ENCODE measurements around the gene GPATCH2.
"Not testable (repeated sequence)": the region's sequence is repeated elsewhere in the genome, so short reads cannot be mapped to it uniquely, and the experiment has no call there.

Gene GPATCH2

DNA sequence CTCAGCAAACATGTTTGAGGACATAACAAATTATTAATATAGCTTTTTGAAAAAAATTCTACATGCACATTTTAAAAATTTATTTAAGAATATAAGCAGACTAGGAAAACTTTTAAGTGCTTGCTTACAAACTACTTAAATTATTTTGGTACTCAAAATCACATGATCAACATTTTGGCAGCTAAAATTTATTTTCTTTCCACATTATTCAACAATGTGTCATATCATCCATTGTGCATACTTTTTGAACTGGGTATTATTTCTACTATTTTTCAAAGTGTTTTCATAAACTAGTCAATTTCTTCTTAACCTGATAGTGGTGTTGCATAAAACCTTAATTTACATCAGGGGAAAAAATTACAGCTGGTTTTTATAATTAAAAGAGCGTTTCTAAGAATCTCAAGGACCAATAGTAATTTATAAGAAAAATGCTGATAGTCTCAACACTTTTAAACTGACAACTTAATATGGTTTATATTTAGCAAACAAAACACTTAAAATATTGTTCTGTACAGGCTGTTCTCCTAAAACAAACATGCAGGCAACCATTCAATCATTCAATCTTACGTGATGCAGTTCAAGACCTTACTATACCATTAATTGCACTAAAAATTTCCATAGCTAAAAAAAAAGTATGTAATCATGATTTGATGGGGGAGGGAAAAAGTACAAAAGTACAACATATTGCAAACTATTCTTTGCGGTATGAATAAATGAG lies 105.0 kb downstream of the GPATCH2 start:
- Histone ChIP-seq H3K4me1 (ENCODE audit: insufficient read depth, low read length) (no peaks in the 10 kb centered on the region), H3K36me3 (ENCODE audit: insufficient read depth, low read length) (no peaks in the 10 kb centered on the region)

GRCh38 chr1:217524787-217525520 lies 105.9 kb downstream of the GPATCH2 start:
- H3K4me1 ChIP-seq (ENCODE audit: insufficient read depth, low read length) = no peaks in the 10 kb centered on the region
- H3K9ac ChIP-seq (ENCODE audit: low read depth, low read length) = no peak overlapping the region
- H3K36me3 ChIP-seq (ENCODE audit: insufficient read depth, low read length) = no peaks in the 10 kb centered on the region
- H3K9me3 ChIP-seq (ENCODE audit: control insufficient read depth, insufficient read depth, low read length) = peaks cover 6% of the 10 kb centered on the region

More for the DNA sequence above, 105.0 kb downstream of the GPATCH2 start:
- peaks cover 6% of the 10 kb centered on the region for H3K9me3 ChIP-seq (ENCODE audit: control insufficient read depth, insufficient read depth, low read length)
- H3K9ac ChIP-seq (ENCODE audit: low read depth, low read length) = no peak overlapping the region

DNA sequence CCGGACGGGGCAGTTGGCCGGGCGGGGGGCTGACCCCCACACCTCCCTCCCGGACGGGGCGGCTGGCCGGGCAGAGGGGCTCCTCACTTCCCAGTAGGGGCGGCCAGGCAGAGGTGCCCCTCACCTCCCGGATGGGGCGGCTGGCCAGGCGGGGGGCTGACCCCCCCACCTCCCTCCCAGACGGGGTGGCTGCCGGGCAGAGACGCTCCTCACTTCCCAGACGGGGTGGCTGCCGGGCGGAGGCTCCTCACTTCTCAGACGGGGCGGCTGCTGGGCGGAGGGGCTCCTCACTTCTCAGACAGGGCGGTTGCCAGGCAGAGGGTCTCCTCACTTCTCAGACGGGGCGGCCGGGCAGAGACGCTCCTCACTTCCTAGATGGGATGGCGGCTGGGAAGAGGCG lies 107.0 kb downstream of the GPATCH2 start:
- not testable (repeated sequence) for H3K9me3 ChIP-seq (ENCODE audit: control insufficient read depth, insufficient read depth, low read length); H3K4me1 ChIP-seq (ENCODE audit: insufficient read depth, low read length); H3K9ac ChIP-seq (ENCODE audit: low read depth, low read length); H3K36me3 ChIP-seq (ENCODE audit: insufficient read depth, low read length)

DNA sequence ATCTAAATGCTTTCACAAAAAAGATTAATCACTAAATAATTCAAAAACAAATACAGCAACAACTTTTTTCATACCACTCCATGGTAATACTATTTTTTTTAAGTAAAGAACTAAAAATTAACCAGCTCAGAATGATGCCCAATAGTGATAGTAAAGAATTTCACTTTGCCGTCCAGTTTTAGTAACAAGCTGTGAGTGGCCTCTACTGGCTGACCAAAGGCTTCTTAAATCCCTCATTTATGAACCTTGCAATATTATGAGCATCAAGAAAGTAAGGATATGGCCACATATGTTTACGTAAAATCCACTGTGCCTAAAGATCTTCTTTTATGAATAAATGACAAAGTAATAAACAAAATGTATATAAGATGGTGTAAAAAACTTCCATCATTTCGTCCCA lies 108.6 kb downstream of the GPATCH2 start:
- Histone ChIP-seq H3K9ac (ENCODE audit: low read depth, low read length) (no peak overlapping the region), H3K9me3 (ENCODE audit: control insufficient read depth, insufficient read depth, low read length) (peaks cover 2% of the 10 kb centered on the region), H3K4me1 (ENCODE audit: insufficient read depth, low read length) (no peaks in the 10 kb centered on the region), H3K36me3 (ENCODE audit: insufficient read depth, low read length) (no peaks in the 10 kb centered on the region)

DNA sequence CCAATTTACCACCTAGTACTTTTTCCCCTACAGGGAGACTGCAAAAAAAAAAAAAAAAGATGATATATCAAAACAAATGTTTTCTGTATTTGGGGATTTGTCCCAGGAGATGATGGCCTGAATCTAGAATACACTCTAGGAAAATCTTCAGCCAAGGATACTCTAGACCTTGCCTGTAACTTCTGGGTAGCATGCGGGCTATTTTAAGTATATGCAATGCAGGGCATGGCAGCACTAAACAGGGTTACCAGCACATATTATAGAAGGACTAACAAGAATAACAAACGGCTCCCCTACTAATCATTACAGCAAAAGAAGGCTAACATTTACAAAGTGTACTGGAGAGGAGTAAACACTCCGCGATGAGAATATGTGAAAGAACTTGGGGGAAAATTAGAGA lies 109.6 kb downstream of the GPATCH2 start:
- Histone ChIP-seq H3K9me3 (ENCODE audit: control insufficient read depth, insufficient read depth, low read length) (peaks cover 2% of the 10 kb centered on the region; the same call in 1 of the 2 replicates), H3K36me3 (ENCODE audit: insufficient read depth, low read length) (no peaks in the 10 kb centered on the region), H3K4me1 (ENCODE audit: insufficient read depth, low read length) (no peaks in the 10 kb centered on the region), H3K9ac (ENCODE audit: low read depth, low read length) (no peak overlapping the region)

- Histone ChIP-seq H3K9ac (ENCODE audit: low read depth, low read length) (no peak overlapping the region), H3K36me3 (ENCODE audit: insufficient read depth, low read length) (no peaks in the 10 kb centered on the region), H3K9me3 (ENCODE audit: control insufficient read depth, insufficient read depth, low read length) (no peaks in the 10 kb centered on the region), H3K4me1 (ENCODE audit: insufficient read depth, low read length) (no peaks in the 10 kb centered on the region)
These were observed 124.0 kb downstream of the GPATCH2 start for GRCh38 chr1:217506878-217507277.

DNA sequence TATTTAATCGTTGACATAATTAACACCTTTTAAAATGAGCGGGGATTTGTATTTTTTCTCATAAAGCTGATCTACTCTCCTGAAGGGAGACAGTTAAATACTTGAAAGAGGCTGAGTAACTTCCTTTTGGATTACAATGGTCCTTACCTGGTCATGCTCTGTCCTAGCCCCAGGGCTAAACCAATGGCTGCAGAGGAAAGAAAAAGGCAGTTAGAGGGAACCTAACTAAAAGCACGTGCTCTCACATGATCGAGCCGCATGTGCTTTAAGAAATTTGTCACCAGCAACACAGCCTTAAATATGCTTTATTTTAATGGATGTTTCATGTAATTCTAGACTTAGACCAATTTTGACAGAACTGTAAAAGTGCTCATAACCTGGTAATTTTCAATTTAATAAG lies 132.7 kb downstream of the GPATCH2 start:
- Histone ChIP-seq H3K9ac (ENCODE audit: low read depth, low read length) (no peak overlapping the region), H3K36me3 (ENCODE audit: insufficient read depth, low read length) (no peaks in the 10 kb centered on the region), H3K4me1 (ENCODE audit: insufficient read depth, low read length) (no peaks in the 10 kb centered on the region), H3K9me3 (ENCODE audit: control insufficient read depth, insufficient read depth, low read length) (no peaks in the 10 kb centered on the region)

- no peaks in the 10 kb centered on the region for H3K4me1 ChIP-seq (ENCODE audit: insufficient read depth, low read length)
- H3K9ac ChIP-seq (ENCODE audit: low read depth, low read length) = no peak overlapping the region
- H3K9me3 ChIP-seq (ENCODE audit: control insufficient read depth, insufficient read depth, low read length) = no peaks in the 10 kb centered on the region
- H3K36me3 ChIP-seq (ENCODE audit: insufficient read depth, low read length) = no peaks in the 10 kb centered on the region
These were observed 135.6 kb downstream of the GPATCH2 start for GRCh38 chr1:217495249-217495648.

DNA sequence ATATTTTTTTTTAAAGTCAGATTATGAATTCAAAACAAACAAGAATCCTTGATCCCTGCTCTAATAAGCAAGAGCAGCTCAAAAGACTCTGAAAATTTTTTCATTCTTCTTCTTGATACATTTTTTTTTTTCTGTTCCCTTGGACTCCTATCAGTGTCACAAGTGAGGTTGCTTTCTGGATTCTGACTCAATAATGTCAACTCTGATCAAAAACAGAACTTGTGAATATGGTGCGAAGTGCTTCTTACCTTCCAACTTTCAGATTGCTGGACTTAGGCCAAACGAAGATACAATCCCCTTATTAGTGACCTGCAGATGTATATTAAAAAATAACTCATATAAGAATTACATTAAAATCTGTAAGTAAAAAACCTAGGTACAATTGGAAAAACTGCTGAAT lies 136.1 kb downstream of the GPATCH2 start:
- no peak overlapping the region for H3K9ac ChIP-seq (ENCODE audit: low read depth, low read length)
- H3K36me3 ChIP-seq (ENCODE audit: insufficient read depth, low read length) = no peaks in the 10 kb centered on the region
- H3K4me1 ChIP-seq (ENCODE audit: insufficient read depth, low read length) = no peaks in the 10 kb centered on the region
- H3K9me3 ChIP-seq (ENCODE audit: control insufficient read depth, insufficient read depth, low read length) = no peaks in the 10 kb centered on the region

GRCh38 chr1:217493290-217493689 lies 137.6 kb downstream of the GPATCH2 start:
- Histone ChIP-seq H3K4me1 (ENCODE audit: insufficient read depth, low read length) (no peaks in the 10 kb centered on the region), H3K36me3 (ENCODE audit: insufficient read depth, low read length) (no peaks in the 10 kb centered on the region), H3K9ac (ENCODE audit: low read depth, low read length) (no peak overlapping the region), H3K9me3 (ENCODE audit: control insufficient read depth, insufficient read depth, low read length) (no peaks in the 10 kb centered on the region)

DNA sequence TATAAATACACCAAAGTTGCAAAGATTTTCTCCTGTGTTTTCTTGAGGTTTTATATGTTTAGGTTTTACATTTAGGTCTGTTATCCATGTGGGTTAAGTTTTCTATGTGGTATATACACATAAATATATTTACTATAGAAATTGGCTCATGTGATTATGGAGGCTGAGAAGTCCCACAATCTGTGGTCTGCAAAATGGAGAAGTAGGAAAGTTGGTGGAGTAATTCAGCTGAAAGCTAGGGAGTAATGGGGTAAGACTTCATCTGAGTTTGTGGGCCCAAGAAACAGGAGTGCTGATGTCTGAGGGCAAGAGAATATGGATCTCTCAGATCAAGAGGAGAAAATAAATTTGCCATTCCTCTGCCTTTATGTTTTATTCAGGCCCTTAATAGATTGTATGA lies 146.0 kb downstream of the GPATCH2 start:
- Histone ChIP-seq H3K36me3 (ENCODE audit: insufficient read depth, low read length) (no peaks in the 10 kb centered on the region), H3K9me3 (ENCODE audit: control insufficient read depth, insufficient read depth, low read length) (no peaks in the 10 kb centered on the region; the same call in 1 of the 2 replicates), H3K4me1 (ENCODE audit: insufficient read depth, low read length) (no peaks in the 10 kb centered on the region), H3K9ac (ENCODE audit: low read depth, low read length) (no peak overlapping the region)

DNA sequence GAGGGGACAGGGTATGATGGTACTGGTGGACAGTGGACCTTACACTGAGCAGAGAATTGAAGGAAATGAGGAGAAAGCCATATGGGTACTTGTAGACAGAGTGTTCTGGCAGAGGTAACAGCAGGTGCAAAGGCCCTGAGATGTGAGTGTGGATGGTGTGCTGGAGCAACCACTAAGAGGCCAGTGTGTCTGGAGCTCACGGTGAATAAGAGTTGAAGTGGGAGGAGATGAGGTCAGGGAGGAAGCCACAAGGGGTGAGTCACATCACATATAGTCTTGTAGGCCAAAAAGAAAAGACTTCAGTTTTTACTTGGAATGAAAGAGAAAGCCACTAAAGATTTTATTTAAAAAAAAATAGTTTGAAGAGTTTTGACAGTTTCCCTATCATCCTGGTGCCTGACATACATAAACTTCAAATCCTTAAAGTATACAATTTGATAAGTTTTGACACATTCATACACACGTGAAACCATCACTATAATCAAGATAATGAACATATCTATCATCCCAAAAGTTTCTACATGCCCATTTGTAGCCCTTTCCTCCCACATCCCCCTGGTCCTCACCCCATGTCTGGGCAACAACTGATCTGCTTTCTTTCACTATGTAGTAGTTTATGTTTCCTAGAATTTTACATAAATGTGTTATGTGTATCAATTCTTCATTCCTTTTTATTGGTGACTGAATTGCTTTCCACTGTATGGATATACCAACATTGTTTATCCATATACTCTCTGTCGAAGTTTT lies 148.4 kb downstream of the GPATCH2 start:
- H3K9ac ChIP-seq (ENCODE audit: low read depth, low read length) = no peak overlapping the region
- H3K36me3 ChIP-seq (ENCODE audit: insufficient read depth, low read length) = no peaks in the 10 kb centered on the region
- H3K4me1 ChIP-seq (ENCODE audit: insufficient read depth, low read length) = no peaks in the 10 kb centered on the region
- no peaks in the 10 kb centered on the region; the same call in 1 of the 2 replicates for H3K9me3 ChIP-seq (ENCODE audit: control insufficient read depth, insufficient read depth, low read length)

DNA sequence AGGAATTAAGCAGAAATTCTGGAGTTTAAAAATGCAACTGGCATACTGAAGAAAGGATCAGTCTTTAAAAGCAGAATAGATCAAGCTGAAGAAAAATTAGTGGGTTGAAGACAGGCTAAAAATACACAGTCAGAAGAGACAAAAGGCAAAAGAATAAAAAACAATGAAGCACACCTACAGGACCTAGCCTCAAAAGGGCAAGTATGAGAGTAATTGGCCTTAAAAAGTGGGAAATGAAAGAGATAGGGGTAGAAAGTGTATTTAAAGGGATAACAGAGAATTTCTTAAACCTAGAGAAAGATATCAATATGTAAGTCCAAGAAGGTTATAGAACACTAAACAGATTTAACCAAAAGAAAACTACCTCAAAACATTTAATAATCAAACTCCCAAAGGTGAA lies 152.4 kb downstream of the GPATCH2 start:
- no peak overlapping the region for H3K9ac ChIP-seq (ENCODE audit: low read depth, low read length)
- no peaks in the 10 kb centered on the region for H3K36me3 ChIP-seq (ENCODE audit: insufficient read depth, low read length)
- H3K4me1 ChIP-seq (ENCODE audit: insufficient read depth, low read length) = no peaks in the 10 kb centered on the region
- no peaks in the 10 kb centered on the region; the same call in 1 of the 2 replicates for H3K9me3 ChIP-seq (ENCODE audit: control insufficient read depth, insufficient read depth, low read length)

GRCh38 chr1:217472915-217473314 lies 158.0 kb downstream of the GPATCH2 start:
- no peaks in the 10 kb centered on the region for H3K9me3 ChIP-seq (ENCODE audit: control insufficient read depth, insufficient read depth, low read length)
- H3K4me1 ChIP-seq (ENCODE audit: insufficient read depth, low read length) = no peaks in the 10 kb centered on the region
- H3K9ac ChIP-seq (ENCODE audit: low read depth, low read length) = no peak overlapping the region
- H3K36me3 ChIP-seq (ENCODE audit: insufficient read depth, low read length) = no peaks in the 10 kb centered on the region
